Muscle of back (tissue), 13 donors: ENCODE results near the gene ACTL8. TPM values are rescaled to one million over a fixed set of nuclear protein-coding genes. Genes with fewer than 3 reads are reported as not detected.

ENCODE experiments used
- DNase-seq, 3 donors: peaks; one replicate each; pipeline versions ENCODE4 v3.0.0 to v3.0.0-alpha.2; 2013
- long read RNA-seq, 9 donors: transcript quantifications; one replicate each; lab custom pipeline, GENCODE V29; 2026
- polyA plus RNA-seq, 10 donors: library from polyadenylated mRNA; unstranded; fragments of 120-200 nt; gene quantifications; one replicate each; pipeline ENCODE4 v1.2.1, GENCODE V29; 2013; ENCODE audit not compliant: insufficient read length in 10 of 10

The ACTL8 gene, protein sequence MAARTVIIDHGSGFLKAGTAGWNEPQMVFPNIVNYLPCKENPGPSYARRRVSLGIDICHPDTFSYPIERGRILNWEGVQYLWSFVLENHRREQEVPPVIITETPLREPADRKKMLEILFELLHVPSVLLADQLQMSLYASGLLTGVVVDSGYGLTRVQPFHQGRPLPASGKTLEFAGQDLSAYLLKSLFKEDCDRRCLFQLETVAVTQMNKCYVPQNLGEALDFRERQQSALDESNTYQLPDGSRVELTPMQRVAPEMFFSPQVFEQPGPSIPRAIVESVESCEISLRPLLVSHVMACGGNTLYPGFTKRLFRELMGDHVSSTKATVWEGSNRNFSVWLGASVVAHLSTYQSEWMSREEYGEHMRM
- polyA plus RNA-seq, result under 1 TPM in 1 of 10 donors, not detected in 9; 0.12 TPM
- long read RNA-seq, donor 1, result 0 reads
- long read RNA-seq, donor 2, result 0 reads
- long read RNA-seq, donor 3, result 0 reads
- long read RNA-seq, donor 4, result 0 reads
- long read RNA-seq, donor 5, result 0 reads
- long read RNA-seq, donor 6, result 0 reads
- long read RNA-seq, donor 7, result 0 reads
- long read RNA-seq, donor 8, result 0 reads
- long read RNA-seq, donor 9, result 0 reads

DNA sequence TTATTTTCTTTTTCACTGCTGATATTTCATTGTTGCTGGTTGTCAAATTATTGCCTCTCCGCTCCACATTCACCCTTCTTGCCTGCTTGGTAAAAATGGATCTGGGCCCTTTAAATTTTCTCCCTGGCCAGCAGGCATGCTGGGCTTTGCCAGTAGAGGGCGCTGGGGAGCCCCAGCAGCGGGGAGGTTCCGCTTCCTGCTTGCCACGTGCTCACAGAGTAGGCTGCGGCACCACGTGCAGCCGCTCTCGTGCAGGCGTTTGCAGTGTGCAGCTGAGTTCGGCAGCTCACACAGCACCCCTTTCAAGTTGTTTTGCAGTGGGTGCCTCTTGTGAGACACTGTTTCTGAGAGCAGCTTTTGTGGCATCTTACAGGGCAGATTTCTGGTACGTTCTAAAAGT, at the start of gene ACTL8:
TSS of gene ACTL8 (plus strand) at position 214 of the 400 bp plus-strand sequence. CDS start 67,676 bp downstream, outside the sequence.
- no peak for DNase-seq

DNA sequence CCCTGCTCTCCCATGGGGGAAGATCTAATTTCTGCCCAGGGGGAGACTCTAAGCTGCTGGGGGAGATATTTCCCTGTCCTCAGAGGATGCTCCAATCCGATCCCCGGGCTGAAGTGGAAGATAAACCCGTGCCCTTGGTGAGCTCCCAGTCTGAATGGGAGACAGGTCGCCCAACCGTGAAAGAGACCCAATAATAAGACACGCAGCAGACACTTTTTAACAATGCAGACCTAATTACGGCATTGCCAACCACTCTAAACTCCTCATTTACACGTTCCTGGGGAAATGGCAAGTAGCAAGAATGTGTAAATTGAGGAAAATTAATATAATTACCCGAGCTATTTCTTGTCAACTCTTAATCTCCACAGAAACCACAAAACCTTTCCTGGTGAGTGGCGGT, 48.7 kb upstream of the ACTL8 start:
- DNase-seq, result no peak

DNA sequence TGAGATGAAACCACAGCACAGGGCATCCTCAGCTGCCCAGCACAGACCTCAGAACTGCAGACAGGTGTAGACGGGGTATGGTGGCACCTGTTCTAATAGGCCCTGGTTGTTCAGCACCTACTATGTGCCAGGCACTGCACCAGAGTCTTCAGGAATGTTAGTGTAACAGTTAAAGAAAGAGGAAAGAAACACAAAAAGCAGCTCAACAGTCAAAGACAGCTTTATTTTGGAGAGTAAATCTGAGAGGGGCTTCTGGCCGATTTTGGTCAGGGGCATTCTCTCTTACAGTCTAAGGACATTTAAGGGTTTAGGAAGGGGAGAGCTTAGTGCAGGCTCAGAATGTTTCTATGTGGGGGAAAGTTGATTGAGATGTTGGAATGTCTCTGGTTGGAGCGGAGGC, 45.2 kb upstream of the ACTL8 start:
- no peak for DNase-seq

DNA sequence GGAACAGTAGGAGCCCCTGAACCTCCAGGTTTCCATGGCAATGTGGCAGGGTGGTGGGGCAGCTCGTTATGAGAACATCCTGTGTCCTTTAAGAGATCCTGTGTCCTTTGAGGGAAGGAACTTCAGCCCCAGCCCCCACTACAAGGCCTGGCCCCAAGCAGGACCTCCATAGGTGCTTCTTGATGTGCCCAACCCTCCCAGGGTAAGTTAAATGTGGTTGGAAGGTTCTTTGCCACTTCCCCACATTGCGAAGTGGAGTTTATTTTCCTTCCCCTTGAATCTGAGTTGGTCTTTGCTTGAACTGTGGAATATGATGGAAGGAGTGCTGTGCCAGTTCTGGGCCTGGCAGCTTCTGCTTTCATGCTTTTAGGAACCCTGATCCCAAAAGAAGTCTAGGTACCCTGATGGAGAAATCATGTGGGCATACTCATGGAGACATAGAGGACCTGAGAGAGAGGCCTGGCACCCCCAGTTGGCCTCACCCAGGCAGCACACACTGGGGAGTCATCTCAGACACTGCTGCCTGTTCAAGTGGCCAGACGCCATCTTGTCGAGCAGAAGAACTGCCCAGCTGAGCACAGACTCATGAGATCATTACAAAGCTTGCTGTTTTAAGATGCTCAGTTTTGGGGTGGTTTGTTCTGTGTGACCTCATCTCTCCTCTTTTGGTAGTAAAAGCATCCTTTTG, 44.1 kb upstream of the ACTL8 start:
- DNase-seq, result no peak

DNA sequence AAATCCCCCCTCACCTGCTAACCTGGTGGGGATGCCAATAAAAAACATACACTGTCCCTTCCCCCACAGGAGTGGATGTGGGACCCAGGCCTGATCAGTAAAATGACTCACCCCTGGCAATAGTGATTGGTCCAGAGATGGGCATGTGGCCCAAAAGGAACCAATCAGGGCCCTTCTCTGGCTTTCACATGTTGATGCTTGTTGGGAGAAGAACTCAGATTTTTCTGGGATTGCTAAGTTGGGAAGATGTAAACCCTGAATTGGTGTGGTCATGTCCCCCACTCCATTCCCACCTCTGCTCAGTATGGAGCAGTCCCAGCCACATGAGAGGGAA, 43.6 kb upstream of the ACTL8 start:
- DNase-seq, result no peak

DNA sequence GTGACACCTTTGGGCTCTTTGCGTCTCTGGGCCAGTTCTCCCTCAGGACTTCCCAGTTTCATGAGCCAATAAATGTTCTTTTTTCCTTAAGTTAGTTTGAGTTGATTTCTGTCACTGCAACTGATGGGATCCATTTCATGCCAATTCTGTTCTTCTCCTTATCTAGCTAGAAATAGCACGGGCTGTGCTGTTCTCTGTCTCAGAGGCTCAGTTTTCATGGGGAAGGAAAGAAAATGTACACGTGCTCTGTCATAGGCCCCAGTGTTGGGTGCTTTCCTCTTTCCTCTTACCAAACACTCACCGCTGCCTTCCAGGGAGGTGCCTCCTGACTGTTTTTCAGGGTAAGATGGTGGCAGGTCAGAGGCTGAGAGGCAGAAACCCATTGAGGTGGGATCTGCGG, 43.2 kb upstream of the ACTL8 start:
- no peak for DNase-seq

DNA sequence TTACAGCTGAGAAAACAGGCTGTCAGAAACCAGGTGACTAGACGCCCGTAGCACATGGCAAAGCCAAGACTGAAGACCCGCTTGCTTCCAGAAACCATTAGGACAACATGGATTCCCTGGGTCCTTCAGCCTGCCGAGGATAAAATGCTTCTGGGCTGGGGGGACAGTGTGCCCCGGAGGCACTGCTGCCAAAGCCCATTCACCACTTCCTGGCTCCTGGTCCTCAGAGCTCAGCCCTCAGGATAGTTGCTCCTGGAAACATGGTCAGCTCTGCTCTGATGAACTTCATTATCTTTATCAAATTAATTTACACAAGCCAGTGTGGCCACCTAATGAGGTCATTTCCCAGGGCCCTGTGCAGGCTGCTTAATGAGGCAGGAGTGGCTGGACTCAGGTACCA, 41.1 kb upstream of the ACTL8 start:
- DNase-seq, result no peak

DNA sequence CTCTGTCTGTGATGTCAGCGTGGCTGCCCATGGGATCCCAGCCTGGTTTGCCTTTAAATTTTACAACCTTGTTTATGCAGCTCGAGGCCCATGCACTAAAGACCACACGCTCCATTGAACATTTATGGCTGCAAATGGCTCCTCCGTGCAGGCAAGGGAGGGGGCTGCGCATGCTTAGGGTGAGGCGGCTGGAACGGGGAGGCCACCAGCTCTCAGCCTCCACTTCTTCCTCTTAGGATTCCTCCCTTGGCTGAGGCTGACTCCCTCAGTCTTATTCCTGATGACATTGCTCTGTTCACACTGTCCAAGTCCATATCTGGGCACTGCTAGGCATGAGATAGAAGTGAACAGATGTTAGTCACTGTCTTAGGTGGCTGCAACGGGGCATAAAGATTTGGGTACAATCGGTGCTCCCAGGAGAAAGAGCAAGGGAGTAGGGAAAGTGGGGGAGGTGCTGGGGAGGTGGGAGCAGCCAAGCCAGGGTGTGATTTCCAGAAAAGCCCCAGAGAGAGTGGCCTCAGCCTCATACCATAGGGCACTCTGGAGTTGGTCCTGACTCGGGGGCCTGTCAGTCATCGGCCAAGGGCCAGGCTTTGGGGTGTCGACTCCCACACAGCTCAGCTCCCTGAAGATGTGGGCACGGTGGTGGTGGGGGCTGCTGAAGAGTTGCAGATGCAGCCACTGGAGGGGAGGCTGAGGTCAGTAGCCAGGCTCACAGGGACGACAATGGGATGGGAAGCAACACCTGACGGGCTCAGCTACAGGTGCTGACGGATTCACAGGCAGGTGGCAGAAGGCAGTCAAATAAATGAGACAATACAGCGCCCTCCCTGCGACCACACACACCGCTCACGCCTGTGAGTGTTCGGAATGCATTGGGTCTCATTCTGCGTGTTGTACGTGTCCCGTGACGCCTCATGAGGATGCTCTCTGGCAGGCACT, 37.3 kb upstream of the ACTL8 start:
- DNase-seq, result no peak

DNA sequence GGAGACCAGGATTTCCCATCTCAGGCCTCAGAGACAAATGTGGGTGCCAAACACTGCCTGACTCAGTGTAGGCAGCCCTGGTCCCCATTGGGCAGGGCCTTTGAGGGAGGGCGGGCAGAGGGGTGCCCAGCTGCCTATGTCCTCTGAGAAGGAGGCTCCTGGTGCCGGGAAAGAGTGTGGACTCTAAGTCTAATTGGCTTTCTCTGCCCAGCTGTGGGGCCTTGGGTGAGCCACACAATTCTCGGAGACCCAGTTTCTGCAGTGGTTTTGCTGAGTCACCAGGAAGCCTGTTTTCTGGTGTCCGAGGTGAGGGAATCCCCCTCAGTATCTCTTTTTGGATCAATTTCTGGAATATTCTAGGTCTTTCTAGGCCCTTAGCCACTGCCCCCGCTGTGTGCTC, 35.3 kb upstream of the ACTL8 start:
- DNase-seq, result no peak

DNA sequence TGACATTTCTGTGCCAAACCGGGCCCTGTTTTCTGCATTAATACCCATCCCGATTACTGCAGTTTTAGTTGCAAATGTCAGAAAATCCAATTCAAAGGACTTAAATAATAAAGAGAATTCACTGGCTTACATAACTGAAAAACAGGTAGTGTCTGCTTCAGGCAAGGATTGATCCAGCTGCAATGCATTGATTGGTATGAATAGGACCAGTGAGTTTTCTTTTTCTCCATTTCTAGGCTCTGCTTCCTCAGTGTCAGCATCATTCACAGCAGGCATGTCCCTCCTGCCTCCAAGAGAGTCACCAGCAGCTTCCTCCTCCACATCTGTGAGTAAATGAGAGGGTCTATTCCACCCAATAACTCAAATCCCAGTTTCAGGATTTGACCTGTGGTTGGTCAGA, 33.7 kb upstream of the ACTL8 start:
- DNase-seq, result no peak

DNA sequence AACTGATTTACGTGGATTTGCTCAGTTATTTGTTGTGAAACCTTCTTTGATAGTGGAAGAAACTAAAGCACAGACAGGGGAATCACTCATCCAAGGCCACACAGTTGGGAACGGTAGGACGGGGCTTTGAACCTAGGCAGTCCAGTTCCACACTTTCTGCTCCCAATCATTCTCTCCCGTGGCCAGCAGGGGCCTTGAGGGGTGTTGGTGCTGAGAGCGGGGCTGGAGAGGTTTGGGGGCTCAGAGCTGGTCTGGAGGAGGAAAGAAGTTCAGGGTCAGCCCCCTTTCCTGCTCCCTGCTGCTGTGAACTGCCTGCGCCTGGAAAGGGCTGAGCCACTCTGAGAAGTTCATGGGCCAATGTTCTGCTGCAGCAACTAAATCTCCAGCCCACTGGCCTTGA, 31.4 kb upstream of the ACTL8 start:
- DNase-seq, result no peak

DNA sequence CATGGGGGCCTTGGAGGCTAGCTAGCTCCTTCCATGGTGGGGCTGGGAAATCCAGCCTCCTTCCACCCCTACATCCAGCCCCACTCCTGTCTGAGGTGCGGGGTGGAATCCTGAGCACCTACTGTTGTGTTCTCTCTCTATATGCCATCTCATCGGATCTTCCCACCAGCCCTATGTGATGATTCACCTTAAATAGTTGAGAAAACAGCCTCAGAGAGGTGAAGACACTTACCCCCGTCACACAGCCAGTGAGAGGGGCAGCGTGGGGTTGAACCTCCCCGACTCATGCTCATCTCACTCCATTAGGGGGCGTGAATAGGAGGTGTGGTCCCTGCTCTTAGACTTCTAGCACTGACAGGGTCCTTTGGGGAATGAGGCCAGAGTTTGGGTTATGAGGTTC, 31.0 kb upstream of the ACTL8 start:
- no peak for DNase-seq

DNA sequence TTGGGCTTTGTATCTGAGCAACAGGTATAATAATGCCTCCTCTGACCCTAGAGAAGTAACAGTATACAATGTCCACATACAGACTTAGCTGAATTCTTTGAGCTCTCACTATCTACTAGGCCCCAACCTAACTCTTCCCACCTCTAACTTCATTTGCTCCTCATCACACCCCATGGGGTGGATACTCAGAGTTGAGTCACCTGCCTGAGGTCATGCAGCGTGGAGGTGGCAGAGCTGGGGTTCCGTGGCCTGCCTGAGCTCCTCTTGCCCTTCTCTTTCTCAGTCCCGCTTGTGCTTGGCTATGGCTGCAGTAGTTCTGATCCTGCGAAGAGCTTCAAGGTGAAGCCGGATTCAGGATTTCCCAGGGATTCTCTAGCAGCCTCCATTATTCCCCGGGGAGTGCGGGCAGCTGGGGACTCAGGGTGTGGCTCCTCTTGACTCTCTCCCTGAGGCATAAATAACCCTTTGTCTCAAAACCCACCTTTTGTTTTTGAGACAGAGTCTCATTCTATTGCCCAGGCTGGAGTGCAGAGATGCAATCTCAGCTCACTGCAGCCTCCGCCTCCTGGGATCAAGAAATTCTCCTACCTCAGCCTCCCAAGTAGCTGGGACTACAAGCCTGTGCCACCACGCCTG, 29.9 kb upstream of the ACTL8 start:
- no peak for DNase-seq

DNA sequence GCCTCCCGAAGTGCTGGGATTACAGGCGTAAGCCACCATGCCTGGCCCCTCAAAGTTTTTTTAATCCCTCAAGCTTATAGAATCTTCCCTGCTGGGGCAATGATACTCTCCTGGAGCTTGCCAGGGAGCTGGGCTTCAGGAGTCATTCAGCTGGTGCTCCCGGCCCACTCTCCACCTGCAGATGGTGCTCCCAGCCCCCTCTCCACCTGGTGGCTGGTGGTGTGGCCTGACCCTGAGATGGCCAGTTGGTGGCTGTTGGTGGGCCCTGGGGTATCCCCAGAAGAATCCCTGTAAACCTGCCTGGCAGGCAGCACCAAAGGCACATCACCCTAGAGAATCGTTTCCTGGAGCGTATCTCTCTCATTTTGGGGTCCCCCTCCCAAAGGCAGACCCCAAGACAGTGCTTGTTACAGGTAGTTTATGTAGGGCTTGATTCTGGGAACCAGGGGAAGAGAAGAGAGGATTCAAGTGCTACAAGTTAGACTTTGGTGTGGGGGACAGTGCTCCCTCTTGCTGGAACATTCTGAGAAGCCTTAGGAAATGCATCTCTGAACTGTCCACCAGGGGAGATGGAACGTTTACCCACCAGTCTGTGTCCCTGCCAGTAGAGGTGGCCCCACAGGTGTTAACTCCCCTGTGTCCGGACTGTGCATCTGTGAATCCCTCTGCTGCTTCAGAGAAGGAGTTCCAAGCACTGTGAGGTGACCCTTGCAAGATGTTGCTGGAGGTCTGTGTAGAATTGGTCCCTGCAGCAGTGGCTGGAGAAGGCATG, 29.1 kb upstream of the ACTL8 start:
- no peak for DNase-seq

DNA sequence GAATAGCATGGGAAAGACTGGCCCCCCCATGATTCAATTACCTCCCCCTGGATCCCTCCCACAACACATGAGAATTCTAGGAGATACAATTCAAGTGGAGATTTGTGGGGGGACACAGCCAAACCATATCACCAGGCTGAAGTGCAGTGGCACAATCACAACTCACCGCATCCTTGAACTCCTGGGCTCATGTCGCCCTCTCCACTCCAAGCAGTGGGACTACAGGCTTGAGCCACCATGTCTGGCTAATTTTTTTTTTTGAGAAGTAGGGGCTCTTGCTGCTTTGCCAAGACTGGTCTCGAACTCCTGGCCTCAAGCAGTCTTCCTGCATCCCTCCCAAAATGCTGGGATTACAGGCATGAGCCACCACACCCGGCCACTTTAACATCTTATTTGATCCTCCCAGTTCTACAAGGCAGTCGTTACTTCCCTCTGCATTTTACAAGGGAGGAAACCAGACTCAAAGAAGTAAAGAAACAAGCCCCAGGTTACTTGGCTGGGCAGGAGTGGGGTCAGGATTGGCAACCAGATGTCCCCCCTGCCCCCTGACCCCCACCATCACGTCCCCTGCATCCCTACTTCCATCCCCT, 26.9 kb upstream of the ACTL8 start:
- no peak for DNase-seq

DNA sequence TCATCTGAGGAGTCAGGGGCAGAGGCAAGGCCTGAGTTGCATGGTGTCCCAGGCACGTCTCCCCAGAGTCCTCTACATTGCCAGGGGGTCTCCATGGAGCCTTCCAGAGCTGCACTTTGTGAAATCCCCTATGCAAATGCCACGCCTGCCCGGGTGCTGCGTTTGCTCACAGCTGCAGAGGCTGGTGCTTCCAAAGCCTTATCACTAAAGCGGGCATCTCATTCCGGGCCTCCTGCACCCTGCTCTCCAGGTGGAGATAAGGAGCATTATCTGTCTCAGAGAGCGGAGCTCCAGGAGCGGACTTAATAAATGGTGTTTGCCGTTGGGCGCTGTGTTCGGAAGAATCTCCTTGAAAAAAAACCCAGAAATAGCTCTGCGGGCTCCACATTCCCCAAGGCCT, 25.9 kb upstream of the ACTL8 start:
- no peak for DNase-seq

DNA sequence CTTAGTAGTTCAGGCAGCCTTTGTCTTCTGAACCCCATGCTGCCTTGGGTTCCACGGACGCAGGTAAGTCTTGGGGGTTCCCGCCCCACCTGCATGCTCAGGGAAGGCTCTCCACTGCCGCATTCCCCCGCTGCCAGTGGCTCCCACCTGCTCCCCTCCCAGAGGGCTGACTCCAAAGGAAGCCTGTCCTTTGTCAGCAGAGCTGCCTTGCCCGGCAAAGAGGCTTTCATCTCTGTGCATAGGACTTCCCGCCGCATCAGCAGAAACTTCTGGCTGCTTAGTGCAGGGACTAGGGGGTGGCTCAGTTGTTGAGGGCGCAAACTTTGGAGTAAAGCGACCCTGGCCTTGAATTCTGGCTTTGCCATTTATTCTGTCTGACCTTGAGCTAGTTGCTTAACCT, 25.2 kb upstream of the ACTL8 start:
- DNase-seq, result no peak

DNA sequence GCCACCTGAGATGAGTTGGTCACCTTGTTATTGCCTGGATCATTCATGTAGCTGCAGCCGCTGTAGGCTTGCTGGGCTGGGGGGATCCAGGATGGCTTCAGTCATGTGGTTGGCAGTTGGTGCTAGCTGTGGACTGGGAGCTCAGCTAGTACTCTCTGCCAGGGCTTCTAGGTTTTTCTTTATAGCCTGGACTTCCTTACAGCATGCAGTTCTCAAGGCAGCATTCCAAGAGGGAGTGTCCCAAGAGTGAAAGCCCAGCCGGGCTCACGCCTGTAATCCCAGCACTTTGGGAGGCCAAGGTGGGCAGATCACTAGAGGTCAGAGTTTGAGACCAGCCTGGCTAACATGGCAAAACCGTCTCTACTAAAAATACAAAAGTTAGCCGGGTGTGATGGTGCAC, 23.7 kb upstream of the ACTL8 start:
- no peak for DNase-seq

DNA sequence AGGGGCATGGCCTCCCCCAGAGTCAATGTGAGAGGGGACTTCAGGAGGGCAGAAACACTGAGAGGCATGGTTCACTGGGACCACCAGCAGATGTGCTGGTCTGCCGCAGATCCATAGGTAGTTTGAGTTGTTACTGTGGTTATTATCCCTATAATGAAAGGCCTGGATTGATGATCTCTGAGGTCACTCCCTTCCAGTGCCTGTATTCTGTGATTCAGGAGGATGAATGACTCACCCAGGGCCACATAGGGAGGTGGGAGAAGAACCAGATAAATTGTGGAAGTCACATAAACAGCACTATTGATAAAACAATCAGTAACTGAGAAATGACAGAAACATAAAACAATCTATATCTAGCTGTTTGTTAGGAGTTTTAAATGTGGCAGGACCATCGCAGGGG, 22.7 kb upstream of the ACTL8 start:
- DNase-seq, result peak in 1 of 3 donors; percentile 27

DNA sequence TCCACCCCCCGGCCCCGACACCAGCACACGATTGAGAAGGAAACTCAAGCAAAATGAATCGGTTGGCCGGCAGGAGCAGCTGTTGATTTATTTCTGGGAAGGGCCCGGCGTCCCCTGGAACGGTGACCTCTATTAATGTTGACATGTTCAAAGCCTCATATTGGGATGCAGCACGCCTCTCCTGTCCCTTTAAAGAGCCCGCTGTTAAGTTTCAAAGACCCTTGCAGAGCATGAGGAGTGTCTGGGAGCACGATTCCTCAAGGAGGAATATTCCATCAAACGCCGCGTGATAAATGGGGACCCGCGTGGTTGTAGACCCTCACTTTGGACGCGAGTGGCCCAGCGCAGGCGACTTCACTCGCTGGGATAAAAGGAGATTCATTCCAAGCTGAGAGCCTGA, 21.5 kb upstream of the ACTL8 start:
- no peak for DNase-seq
